ENCODE data around the gene SRSF8.

DNA sequence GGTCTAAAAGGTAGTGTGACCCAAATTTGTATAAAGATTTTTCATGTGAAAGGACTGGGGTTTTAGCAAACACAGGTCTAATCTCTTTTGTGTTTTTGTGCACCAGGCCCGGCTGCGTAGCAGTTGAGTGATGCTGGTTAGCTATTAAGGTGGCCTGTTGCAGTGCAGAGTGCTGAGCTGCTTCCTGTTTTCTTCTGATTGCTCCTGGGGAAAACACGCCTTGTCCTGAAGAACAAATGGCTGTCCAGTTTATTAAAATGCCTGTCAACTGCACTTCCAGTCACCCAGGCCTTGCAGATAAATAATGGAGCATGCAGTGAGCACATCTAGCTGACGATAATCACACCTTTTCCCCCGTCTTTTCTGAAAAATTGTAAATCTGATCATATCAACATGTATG lies 1.8 kb downstream of the SRSF8 start:
- TF ChIP-seq CEBPB (IDR thresholded peaks at IDR 0.05; ENCODE audit: low read depth, low read length) (no peak), RAD21 (IDR thresholded peaks at IDR 0.05; ENCODE audit: low read length) (no peak), MXI1 (IDR thresholded peaks at IDR 0.05; ENCODE audit: borderline replicate concordance, low read depth, low read length) (no peak)
- TF ChIP-seq, protein P1, sequence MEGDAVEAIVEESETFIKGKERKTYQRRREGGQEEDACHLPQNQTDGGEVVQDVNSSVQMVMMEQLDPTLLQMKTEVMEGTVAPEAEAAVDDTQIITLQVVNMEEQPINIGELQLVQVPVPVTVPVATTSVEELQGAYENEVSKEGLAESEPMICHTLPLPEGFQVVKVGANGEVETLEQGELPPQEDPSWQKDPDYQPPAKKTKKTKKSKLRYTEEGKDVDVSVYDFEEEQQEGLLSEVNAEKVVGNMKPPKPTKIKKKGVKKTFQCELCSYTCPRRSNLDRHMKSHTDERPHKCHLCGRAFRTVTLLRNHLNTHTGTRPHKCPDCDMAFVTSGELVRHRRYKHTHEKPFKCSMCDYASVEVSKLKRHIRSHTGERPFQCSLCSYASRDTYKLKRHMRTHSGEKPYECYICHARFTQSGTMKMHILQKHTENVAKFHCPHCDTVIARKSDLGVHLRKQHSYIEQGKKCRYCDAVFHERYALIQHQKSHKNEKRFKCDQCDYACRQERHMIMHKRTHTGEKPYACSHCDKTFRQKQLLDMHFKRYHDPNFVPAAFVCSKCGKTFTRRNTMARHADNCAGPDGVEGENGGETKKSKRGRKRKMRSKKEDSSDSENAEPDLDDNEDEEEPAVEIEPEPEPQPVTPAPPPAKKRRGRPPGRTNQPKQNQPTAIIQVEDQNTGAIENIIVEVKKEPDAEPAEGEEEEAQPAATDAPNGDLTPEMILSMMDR (conservative IDR thresholded peaks at IDR 0.05; ENCODE audit: low read depth, low read length) = no peak
- TF ChIP-seq, protein P2, sequence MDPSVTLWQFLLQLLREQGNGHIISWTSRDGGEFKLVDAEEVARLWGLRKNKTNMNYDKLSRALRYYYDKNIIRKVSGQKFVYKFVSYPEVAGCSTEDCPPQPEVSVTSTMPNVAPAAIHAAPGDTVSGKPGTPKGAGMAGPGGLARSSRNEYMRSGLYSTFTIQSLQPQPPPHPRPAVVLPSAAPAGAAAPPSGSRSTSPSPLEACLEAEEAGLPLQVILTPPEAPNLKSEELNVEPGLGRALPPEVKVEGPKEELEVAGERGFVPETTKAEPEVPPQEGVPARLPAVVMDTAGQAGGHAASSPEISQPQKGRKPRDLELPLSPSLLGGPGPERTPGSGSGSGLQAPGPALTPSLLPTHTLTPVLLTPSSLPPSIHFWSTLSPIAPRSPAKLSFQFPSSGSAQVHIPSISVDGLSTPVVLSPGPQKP (IDR thresholded peaks at IDR 0.05; ENCODE audit: borderline replicate concordance, low read depth, low read length) = no peak
- TF ChIP-seq, protein P3, sequence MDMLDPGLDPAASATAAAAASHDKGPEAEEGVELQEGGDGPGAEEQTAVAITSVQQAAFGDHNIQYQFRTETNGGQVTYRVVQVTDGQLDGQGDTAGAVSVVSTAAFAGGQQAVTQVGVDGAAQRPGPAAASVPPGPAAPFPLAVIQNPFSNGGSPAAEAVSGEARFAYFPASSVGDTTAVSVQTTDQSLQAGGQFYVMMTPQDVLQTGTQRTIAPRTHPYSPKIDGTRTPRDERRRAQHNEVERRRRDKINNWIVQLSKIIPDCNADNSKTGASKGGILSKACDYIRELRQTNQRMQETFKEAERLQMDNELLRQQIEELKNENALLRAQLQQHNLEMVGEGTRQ (IDR thresholded peaks at IDR 0.05; ENCODE audit: low read depth, low read length) = no peak
